Left cardiac atrium (tissue), 4 donors: ENCODE measurements around the gene CSHL1. TPM values are rescaled to one million over a fixed set of nuclear protein-coding genes. Genes with fewer than 3 reads are reported as not detected.

Source experiments
- ATAC-seq, 2 donors: fragments of 200-7000 bp; cut with Tn5 transposase; one replicate each; pipeline ENCODE4 v1.9.1; 2020; ENCODE audit warnings: mild to moderate bottlenecking in 2 of 2, moderate library complexity in 2 of 2
- DNase-seq: peaks from one replicate; pipeline ENCODE4 v3.0.0-alpha.2; 2020
- intact Hi-C, 2 donors: fragments of 100-400 bp; cut with DNase I; formaldehyde crosslinking; loops; one replicate each; pipeline versions ENCODE4 v1.14.1 to v1.15.1; 2022 to 2023
- total RNA-seq, 2 donors: library from RNA; stranded (reverse); fragmentation: NEBNext Ultra II Directional; extraction: Animal tissue kit (Norgen Biotek cat#: 25700); gene quantifications; one replicate each; pipeline ENCODE4 v1.2.1, GENCODE V29; 2021
- donor health status: DM: no; HTN: yes; CAD: no.
- donor health status: DM: no; HTN: yes; CAD: no; lungs with severe emphysema.
- donor health status: DM: yes; HTN: yes; CAD: no.
- donor health status: Dilated cardiomyopathy.

Gene CSHL1
- total RNA-seq, 2 donors from 2014 or later, result not detected

DNA sequence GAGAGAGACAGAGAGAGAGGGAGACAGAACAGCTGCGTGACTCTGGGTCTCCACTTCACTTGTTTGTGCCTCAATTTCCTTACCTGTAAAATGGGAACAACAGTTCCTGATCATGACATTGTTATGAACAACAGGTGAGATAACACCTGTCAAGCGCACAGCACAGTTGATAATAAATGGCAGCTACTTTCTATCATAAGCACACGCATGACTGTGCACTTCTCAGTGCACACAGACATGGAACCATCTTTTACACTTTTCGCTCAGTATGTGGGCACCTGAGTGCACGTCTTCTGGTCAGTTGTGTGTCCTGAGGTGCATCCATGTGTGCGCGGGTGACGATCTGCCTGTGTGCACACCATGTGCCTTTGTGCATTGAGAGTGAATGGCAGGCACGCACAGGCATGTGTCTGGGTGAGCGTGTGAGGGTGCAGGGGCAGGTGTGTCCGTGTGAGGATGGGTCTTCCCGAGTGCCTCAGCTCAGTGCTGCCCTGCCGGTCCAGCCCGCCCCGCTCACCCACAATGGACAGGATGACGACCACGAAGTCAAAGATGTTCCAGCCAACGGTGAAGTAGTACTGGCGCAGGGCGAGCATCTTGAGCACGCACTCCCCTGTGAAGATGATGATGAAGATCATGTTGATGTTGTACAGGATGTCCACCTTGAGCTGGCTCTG lies 31.4 kb upstream of the CSHL1 start:
- intact Hi-C loops, result no loop called here
- ATAC-seq, result no peak
- DNase-seq, result no peak

DNA sequence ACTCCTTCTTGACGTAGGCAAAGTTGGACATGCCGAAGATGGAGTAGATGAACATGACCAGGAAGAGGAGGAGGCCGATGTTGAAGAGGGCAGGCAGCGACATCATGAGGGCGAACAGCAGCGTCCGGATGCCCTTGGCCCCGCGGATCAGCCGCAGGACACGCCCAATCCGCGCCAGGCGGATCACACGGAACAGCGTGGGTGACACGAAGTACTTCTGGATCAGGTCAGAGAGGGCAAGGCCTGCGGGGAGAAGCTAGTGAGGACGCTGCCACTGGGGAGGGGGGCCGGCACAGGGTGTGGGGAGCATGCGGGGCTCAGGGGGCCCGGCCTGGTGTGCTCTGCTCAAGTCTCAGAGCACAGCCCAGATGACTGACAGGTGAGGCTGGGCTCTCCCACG lies 30.7 kb upstream of the CSHL1 start:
- intact Hi-C loops, result no loop called here
- no peak for DNase-seq
- no peak for ATAC-seq

DNA sequence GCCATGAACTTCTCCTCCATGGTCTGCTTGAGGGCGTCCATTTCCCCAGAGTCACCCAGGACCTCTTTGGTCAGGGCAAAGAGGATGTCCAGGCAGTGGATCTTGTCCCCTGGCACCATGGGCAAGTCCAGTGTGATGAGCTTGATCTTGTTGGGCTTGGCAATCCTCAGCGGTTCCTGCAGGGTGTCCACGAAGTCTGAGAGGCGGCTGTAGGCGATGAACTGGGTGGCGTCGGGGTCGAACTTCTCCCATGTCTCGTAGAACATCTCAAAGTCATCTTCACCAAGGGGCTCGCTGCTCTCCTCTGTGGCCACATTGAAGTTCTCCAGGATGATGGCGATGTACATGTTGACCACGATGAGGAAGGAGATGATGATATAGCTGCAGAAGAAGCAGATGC lies 30.1 kb upstream of the CSHL1 start:
- DNase-seq (no peak), ATAC-seq (no peak)
- intact Hi-C loops, result no loop called here

DNA sequence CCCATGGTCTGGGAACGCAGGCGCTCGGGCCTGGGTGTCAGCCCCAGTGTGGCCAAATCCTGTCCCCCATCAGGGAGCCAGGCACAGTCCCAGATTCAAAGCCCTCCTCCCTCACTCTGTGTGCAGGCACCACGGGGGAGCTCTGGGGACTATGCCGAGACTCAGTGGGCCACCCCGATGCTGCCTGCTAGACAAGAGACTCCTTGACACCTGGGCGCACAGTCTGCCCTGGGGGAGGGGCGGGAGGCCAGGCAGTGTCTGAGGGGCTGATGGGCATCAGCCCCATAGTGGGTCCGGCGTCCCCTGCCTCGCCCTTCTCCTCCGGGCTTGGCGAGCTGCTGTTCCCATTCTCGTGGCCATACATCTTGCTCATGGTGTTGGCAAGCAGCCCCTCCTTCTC lies 29.5 kb upstream of the CSHL1 start:
- ATAC-seq (no peak), DNase-seq (no peak)
- intact Hi-C loops, result no loop called here

DNA sequence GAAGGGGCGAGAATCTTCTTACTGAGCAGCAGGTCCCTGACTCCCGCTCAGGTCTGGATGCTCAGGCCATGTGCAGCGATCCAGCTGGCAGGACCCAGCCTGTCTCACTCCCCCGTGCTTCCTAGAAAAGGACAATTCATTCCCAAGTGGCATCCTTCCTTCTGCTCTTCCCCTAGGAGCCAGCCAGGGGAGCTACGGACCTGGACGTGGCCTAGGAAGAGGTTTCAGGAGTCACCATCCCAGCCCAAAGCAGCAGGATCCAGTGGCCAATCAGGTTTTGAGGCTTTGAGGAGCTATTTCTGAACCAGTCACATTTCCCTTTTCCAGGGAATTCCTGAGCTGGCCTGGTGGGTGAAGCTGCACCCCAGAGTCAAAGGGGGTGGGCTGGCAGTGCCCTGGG lies 28.8 kb upstream of the CSHL1 start:
- ATAC-seq (no peak), DNase-seq (no peak)
- intact Hi-C loops, result no loop called here

DNA sequence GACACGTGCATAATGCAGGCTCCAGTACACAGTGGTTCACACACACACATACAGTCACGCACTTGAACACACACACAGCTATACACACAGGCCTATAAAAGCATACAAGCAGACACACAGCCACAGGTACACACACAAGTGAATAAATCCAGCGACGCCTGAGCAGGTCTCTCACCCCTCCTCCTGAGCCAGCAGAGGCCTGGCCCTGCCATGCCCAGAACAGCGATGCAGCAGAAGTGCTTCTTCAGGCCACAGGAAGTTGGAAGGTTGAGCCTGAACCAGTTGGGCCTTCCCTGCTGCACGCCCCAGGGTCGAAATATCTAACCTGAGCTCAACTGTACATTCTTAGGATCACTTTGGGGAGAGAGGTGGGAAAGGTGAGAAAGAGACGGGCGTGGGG lies 28.3 kb upstream of the CSHL1 start:
- DNase-seq, result no peak
- intact Hi-C loops, result no loop called here
- no peak for ATAC-seq

DNA sequence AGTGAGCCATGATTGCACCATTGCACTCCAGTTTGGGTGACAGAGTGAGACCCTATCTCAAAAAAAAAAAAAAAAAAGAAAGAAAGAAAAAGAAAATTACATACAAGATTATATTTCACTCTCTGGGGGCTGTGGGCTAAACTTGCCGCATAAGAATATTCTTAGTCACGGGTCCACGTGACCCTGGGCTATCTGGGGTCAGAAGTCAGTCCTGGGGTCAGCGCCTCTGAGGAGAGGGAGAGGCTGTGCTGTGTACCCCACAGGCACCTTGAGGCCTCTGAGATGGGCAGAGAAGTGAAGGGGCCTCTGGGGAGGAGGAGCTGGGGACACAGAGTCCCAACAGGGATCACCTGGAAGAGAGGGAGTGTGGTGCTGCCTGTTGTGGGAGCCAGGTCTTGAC lies 26.9 kb upstream of the CSHL1 start:
- ATAC-seq (no peak), DNase-seq (no peak)
- intact Hi-C loops, result no loop called here

DNA sequence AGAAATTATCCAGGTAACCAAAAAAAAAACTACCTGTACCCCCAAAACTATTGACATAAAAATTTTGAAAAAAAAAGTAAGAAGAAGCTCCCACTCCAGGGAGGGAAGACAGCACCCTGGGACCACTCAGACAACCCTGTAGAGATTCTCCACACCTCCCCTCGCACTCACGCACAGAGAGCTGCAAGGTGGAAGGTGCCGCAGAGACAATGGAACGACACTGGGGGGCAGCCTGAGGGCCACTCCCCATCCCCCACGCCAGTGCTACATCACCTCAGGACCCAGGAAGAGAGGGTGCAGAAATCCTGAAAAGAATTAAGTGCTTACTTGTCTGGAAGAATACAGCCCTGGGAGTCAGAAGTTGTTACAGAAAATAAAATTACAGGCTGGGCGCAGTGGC lies 26.3 kb upstream of the CSHL1 start:
- intact Hi-C loops, result no loop called here
- ATAC-seq (no peak), DNase-seq (no peak)

DNA sequence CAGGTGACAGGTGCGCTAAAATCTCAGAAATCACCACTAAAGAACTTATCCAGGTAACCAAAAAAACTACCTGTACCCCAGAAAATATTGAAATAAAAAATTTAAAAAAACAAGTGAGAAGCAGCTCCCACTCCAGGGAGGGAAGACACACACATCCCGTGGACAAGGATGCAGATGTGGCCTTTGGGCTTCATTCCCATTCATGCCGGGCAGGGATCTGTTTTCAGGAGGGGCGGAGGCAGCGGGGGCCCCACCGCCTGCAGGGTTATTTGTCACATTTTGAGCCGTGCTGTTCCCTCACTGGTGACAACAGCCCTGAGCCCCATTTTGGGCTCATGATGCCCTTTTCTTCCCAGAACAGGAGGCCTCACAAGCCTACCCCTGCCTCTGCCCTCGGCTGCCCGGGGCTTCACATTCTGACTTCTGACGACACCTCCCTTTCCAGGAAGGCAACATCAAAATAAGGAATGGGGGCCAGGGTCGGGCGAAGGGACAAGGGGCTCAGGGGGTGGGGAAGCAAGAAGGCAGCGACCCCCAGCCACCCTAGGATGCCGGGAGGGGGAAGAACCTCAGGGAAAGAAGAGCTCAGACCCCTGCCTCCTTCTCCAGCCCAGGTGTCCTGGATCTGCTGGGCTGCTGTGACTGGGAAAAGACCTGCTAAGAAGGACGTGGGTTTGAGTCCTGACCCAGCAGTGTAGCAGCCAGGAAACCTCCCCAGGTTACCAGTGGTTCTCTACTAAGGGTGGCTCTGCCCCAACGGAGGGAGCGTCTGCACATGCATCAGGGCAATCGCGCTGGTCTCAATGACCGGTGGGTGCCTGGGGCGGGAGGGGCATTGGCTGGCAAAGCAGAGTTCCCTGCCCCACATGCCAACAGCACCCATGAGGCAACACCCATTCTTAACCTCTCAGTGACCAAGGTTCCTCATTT lies 23.4 kb upstream of the CSHL1 start:
- intact Hi-C loops, result no loop called here
- ATAC-seq (no peak), DNase-seq (no peak)

DNA sequence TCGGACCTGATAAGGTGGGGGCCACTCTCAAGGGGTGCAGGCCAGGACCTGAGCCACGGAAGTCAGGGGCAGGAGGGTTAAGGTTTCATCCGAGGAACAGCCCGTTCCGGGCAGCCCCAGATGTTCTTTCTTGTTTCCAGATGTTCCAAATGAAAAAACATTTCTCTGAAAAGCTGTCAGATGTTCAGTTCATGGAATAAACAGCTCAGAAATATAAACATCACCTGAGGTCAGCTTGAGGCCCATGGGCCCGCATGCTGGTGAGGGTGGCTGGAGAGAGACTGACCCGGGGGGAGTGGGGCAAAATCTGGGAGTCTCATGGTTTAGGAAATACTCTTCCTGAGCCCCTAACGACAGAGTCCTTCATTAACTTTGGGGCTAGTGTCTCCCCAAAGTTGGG lies 22.5 kb upstream of the CSHL1 start:
- DNase-seq, result no peak
- no peak for ATAC-seq
- intact Hi-C loops, result no loop called here

DNA sequence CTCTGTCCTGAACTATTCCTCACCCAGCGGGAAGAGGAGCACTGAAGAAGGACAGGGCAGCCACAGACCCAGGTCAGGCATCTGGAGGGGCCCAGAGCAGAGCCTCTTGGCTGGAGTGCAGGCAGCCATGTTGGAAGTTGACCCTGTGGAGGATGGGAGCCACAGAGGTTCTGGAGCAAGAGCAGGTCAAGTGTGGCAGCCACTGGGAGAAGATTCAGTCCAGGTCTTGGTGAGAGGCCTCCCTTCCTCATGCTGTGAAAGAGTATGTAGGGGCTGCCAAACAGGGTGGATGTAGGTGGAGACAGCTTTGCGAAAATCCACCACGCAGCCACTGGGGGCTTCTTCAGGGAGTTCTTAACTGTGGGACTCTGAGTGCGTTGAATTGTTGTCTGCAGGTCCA lies 21.7 kb upstream of the CSHL1 start:
- intact Hi-C loops, result no loop called here
- ATAC-seq (no peak), DNase-seq (no peak)

DNA sequence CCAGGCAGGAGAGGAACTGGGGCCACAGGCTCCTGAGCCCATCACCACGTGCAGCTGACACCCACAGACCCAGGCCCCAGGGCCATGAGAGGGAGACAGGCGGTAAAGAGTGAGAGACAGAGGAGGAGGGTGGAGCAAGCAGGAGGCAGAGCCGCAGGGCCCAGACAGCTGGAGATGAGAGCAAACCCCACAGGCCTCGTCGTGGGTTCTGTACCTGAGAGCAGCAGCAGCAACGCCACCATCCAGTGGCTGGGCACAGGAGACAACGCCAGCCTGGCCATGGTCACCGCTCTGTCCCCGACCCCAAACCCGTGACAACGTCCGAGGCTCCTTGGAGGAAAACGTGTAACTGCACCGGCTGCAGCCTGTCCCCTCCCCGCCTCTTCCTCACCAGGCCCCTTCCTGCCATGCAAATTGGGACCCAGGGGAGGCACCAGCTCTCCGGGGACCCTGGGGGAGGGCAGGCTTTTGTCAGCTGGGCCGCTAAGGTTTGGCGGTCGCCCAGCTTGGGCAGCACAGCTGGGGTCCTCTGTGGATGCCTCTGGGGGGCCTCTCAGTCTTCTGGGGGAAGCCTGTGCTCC lies 21.0 kb upstream of the CSHL1 start, which contains the start of gene CD79B:
CD79B (minus strand) TSS at position 351 of the 581 bp plus-strand sequence; CDS start at position 281, 70 bp downstream.
- no peak for ATAC-seq

DNA sequence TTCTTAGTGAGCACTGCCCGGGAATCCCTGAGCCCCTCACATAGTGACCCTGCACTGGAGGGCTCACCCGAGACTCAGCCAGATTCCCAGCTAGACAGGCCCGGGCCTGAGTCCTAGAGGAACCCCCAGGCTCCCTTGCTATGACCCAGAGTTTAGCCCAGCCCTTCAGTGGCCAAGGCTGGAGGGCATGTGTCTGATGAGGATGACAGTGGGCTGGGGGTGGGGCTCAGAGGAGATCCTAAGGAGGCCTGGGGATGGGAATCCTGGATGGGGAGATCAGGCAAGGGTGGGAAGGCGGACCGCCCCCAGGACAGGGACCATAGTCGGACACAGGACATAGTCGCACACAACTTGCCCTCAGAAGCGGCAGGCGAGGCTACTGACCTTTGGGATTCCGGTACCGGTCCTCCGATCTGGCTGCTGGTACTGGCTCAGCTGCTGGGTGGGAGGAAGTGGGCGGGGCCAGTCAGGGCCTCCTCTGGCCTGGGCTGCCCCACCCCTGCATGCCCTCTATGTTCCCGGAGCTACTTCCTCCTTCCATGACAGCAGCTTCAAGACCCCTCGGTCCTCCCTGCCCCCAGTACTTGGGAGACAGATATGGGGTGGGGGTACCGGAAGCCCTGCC lies 20.0 kb upstream of the CSHL1 start:
- intact Hi-C loops, result no loop called here
- DNase-seq (peak; percentile 88), ATAC-seq (peak; percentile 82 to 89)

More for the DNA sequence above, 21.0 kb upstream of the CSHL1 start, which contains the start of gene CD79B:
- intact Hi-C loops, result no loop called here
- no peak for DNase-seq

DNA sequence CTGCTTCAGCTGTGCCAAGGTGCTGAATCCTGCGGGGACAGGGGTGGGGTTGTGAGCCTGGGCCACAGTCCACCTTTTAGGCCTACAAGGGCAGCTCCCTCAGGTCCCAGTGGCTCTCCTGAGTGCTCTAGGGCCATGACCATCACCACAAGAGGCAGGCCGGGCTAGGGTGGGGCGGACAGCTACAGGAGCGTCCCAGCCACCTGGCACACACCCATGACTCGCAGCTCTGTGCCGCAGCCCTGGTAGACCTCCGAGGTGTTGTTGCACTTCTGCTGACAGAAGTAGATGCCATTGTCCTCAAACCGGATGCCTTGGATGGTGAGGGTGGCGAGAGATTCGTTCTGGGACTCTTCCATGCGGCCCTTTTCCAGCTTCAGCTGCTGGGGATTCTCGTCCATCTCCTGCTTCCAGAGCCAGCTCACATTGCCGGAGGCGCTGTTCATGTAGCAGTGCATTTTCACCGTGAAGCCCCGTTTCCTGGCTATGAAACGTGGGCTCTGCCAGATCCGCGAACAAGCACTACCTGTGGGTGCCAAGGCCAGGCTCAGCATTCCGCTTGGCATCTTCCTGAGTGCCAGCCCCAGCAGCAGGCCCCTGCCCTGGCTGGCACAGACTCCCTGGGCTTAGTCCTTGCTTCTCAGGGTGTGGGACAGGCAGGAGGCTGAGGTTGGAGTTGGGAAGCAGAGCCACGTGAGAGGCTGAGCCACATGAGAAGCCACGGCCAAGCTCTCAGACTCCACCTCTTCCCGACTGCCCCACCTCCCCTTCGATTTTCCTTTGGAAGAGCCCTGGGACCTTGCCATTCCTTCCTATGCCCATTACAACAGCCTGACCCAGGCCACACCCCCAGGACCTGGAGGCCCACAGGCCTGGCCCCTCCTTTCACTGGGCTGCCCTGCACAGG lies 19.1 kb upstream of the CSHL1 start:
- intact Hi-C loops, result no loop called here
- ATAC-seq, result peak; percentile 41 to 54
- peak; percentile 61 for DNase-seq

DNA sequence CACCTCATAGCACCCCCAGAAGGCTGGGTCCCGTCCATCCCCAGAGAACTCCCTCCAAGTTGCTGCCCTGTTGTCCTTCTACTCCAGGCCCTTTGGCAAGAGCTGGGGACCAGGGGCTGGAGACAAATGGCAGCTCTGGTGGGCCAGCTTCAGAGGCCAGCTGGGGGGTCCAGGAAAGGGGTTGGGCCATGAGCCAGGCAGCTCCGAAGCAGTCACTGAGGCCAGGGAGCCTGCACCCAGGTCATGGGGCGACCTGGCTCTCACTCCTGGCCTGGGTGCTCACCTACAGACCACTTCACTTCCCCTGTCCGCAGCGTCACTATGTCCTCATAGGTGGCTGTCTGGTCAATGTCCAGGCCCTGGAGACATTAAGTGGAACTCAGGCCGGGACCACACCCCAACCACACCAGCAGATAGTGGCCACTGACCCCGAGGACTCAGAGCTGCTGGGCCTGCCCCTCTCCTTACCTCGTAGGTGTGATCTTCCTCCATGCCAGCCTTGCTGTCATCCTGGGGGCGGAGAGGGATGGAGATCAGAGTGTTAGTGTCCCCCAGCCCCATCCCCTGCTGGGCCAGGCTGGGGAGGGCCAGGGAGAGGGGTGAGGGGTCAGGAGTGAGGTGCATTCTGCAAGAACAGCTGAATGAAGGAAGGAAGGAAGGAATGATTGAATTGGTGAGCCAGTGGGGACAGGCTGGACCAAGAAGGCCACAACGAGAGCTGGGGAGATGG lies 18.1 kb upstream of the CSHL1 start:
- no peak for ATAC-seq
- intact Hi-C loops, result no loop called here
- DNase-seq, result no peak

DNA sequence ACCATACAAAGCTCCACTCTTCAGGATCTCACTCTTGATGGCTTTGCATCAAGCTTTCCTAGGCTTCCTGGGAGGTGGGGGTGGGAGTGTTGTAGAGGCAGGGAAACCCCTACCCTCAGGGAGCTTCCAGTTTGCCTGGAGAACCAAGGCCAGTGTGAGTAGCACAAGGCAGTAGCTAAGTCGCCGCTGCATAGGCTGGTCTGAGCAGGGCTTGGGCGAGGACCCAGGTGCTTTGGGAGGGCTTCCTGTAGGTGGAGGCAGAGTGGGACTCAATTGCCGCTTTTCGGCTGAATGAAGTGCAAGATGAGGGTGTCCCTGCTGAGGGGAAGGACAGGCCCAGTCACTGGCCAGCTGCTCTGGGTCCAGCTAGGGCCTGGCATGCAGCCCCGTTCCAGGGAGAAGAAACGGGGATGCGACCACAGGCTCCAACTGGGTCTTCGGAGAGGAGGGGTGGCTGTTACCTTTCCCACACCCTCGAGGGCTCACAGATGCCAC lies 17.2 kb upstream of the CSHL1 start:
- intact Hi-C loops, result no loop called here
- ATAC-seq (no peak), DNase-seq (no peak)

DNA sequence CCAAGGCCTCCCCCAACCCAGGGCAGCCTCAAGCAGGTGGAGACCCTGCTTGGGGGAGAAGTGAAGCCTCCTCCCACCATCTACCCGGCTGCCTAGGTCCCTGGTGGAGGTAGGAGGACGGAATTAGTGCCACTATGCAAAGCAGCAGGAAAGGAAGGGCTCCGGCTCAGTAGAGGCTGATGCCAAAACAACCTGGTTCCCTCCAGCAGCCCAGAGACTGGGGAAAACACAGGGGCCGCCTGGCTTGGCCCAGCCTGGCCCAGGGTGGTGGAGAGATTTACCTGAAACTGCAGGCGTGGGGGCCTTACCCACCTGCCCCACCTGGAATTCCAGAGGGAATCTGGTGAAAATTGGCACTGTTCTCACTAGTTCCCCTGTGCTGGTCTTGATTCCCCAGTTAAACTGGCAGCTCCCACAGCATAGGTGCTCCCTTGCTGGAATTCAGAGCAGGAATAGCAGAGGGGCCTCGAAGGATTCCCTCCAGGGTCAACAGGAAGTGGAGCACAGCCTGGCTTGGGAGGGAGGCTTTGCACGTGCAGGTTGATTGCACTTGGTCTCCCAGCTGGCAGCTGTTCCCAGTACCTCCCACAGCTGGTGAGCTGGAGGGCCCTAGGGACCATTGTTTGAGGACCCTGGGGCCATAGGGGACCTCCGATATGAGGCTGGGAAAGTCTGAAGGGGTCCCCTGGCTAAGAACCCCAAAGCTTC lies 16.6 kb upstream of the CSHL1 start:
- DNase-seq (no peak), ATAC-seq (no peak)
- intact Hi-C loops, result no loop called here
